Measurements from ENCODE around the gene PRDM16. TPM values are rescaled to one million over a fixed set of nuclear protein-coding genes. Genes with fewer than 3 reads are reported as not detected.

The PRDM16 gene
- total and polyA plus RNA-seq, 2 experiments from 2014 or later, result 0.14 to 0.16 TPM

DNA sequence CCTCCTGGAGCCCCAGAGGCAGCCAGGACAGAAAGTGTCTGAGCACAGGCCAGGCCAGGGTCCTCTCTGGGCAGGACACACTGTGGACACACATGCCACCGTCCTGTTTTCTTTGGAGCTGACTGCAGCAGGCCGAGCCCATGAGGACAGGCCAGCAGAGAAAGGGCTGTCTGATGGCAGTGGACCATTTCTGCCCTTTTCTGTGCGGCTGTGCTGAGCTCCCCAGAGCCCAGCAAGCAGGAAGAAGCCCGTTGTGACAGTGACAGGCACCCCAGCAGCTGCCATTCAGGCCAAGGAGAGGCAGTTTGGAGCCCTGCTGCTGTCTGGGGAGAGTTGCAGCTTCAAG, 269.7 kb downstream of the PRDM16 start:
- TF ChIP-seq, protein P1, sequence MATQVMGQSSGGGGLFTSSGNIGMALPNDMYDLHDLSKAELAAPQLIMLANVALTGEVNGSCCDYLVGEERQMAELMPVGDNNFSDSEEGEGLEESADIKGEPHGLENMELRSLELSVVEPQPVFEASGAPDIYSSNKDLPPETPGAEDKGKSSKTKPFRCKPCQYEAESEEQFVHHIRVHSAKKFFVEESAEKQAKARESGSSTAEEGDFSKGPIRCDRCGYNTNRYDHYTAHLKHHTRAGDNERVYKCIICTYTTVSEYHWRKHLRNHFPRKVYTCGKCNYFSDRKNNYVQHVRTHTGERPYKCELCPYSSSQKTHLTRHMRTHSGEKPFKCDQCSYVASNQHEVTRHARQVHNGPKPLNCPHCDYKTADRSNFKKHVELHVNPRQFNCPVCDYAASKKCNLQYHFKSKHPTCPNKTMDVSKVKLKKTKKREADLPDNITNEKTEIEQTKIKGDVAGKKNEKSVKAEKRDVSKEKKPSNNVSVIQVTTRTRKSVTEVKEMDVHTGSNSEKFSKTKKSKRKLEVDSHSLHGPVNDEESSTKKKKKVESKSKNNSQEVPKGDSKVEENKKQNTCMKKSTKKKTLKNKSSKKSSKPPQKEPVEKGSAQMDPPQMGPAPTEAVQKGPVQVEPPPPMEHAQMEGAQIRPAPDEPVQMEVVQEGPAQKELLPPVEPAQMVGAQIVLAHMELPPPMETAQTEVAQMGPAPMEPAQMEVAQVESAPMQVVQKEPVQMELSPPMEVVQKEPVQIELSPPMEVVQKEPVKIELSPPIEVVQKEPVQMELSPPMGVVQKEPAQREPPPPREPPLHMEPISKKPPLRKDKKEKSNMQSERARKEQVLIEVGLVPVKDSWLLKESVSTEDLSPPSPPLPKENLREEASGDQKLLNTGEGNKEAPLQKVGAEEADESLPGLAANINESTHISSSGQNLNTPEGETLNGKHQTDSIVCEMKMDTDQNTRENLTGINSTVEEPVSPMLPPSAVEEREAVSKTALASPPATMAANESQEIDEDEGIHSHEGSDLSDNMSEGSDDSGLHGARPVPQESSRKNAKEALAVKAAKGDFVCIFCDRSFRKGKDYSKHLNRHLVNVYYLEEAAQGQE (IDR thresholded peaks at IDR 0.05; ENCODE audit: unreplicated experiment), result no peak
- TF ChIP-seq EZH2 (IDR thresholded peaks at IDR 0.05; ENCODE audit: low read depth, unreplicated experiment) (no peak), ZNF114 (CRISPR knock-in tag; IDR thresholded peaks at IDR 0.05) (no peak), POLR2AphosphoS5 (IDR thresholded peaks at IDR 0.05; ENCODE audit: low read depth) (no peak), NANOG (IDR thresholded peaks at IDR 0.05; ENCODE audit: borderline replicate concordance) (no peak), CREB1 (CRISPR knock-in tag; IDR thresholded peaks at IDR 0.05; ENCODE audit: low read depth) (no peak), ZNF331 (CRISPR knock-in tag; IDR thresholded peaks at IDR 0.05; ENCODE audit: low read depth) (no peak), STAT1 (IDR thresholded peaks at IDR 0.05; ENCODE audit: unreplicated experiment) (no peak)
- TF ChIP-seq, protein P2, sequence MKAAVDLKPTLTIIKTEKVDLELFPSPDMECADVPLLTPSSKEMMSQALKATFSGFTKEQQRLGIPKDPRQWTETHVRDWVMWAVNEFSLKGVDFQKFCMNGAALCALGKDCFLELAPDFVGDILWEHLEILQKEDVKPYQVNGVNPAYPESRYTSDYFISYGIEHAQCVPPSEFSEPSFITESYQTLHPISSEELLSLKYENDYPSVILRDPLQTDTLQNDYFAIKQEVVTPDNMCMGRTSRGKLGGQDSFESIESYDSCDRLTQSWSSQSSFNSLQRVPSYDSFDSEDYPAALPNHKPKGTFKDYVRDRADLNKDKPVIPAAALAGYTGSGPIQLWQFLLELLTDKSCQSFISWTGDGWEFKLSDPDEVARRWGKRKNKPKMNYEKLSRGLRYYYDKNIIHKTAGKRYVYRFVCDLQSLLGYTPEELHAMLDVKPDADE (IDR thresholded peaks at IDR 0.05), result no peak
- TF ChIP-seq, protein P3, sequence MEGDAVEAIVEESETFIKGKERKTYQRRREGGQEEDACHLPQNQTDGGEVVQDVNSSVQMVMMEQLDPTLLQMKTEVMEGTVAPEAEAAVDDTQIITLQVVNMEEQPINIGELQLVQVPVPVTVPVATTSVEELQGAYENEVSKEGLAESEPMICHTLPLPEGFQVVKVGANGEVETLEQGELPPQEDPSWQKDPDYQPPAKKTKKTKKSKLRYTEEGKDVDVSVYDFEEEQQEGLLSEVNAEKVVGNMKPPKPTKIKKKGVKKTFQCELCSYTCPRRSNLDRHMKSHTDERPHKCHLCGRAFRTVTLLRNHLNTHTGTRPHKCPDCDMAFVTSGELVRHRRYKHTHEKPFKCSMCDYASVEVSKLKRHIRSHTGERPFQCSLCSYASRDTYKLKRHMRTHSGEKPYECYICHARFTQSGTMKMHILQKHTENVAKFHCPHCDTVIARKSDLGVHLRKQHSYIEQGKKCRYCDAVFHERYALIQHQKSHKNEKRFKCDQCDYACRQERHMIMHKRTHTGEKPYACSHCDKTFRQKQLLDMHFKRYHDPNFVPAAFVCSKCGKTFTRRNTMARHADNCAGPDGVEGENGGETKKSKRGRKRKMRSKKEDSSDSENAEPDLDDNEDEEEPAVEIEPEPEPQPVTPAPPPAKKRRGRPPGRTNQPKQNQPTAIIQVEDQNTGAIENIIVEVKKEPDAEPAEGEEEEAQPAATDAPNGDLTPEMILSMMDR (conservative IDR thresholded peaks at IDR 0.05; ENCODE audit: low read depth in 2 of 2), result no peak
- Histone ChIP-seq H3K36me3 (ENCODE audit: insufficient read depth) (no peaks in the 10 kb centered on the region), H3K79me2 (replicated peaks; ENCODE audit: insufficient read depth) (no peaks in the 10 kb centered on the region), H3K4me1 (ENCODE audit: insufficient read depth) (no peaks in the 10 kb centered on the region), H4K20me1 (replicated peaks; ENCODE audit: insufficient read depth) (no peaks in the 10 kb centered on the region), H3K4me3 (no peak overlapping the region), H3K27ac (ENCODE audit: low read depth) (no peak overlapping the region), H3K27me3 (ENCODE audit: insufficient read depth) (no peaks in the 10 kb centered on the region), H3K4me2 (no peak overlapping the region), H2AFZ (no peak overlapping the region), H3K9me2 (ENCODE audit: insufficient read depth) (no peaks in the 10 kb centered on the region), H3F3A (replicated peaks; ENCODE audit: low read depth) (peaks cover 9% of the 10 kb centered on the region; the same call in 1 of the 2 replicates)
- peaks cover 15% of the 10 kb centered on the region for H3K27me3 Mint-ChIP-seq (ENCODE audit: insufficient read depth, low read depth, poor library complexity)
- peaks cover 4% of the 10 kb centered on the region for H3K9me3 Mint-ChIP-seq
- no peaks in the 10 kb centered on the region; the same call in 2 of the 3 replicates for H3K36me3 Mint-ChIP-seq (ENCODE audit: low read depth)
- no peak overlapping the region for H3K4me3 Mint-ChIP-seq
- DNase-seq (ENCODE audit: low spot score), result no peak
- no peak overlapping the region for H3K27ac Mint-ChIP-seq
- no peak for ATAC-seq
- no peaks in the 10 kb centered on the region for H3K4me1 Mint-ChIP-seq

DNA sequence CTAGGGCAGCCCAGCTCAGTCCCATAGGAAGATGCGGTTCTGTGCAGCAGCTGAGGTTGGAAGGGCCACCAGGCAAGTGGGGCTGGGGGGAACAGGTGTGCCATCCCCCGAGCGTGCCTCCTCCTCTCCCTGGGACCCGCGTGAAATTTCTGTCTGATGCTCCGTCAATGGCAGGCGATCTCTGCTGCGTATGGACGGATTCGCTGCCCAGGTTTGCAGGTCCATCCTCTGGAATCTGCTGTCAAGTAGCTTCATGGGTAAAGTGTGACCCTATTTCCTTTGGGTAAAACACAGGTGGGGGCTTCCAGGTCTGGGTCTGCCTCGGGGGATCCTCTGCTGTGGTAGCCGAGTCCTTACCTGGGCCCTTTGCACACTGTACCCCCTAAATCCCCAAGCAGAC, 270.9 kb downstream of the PRDM16 start:
- Mint-ChIP-seq H3K36me3 (ENCODE audit: low read depth) (peaks cover 7% of the 10 kb centered on the region; the same call in 2 of the 3 replicates), H3K27me3 (ENCODE audit: insufficient read depth, low read depth, poor library complexity) (peaks cover 15% of the 10 kb centered on the region), H3K27ac (no peak overlapping the region), H3K4me1 (no peaks in the 10 kb centered on the region), H3K4me3 (no peak overlapping the region), H3K9me3 (peaks cover 15% of the 10 kb centered on the region)
- H3K4me2 ChIP-seq, result no peak overlapping the region
- no peak for DNase-seq (ENCODE audit: low spot score)
- H3K4me3 ChIP-seq, result no peak overlapping the region
- no peak overlapping the region for H2AFZ ChIP-seq
- H3K36me3 ChIP-seq (ENCODE audit: insufficient read depth), result no peaks in the 10 kb centered on the region
- H3K27ac ChIP-seq (ENCODE audit: low read depth), result no peak overlapping the region
- H3K4me1 ChIP-seq (ENCODE audit: insufficient read depth), result no peaks in the 10 kb centered on the region
- no peak for ATAC-seq
- no peak for TF ChIP-seq POLR2AphosphoS5 (IDR thresholded peaks at IDR 0.05; ENCODE audit: low read depth)
- no peak for TF ChIP-seq EZH2 (IDR thresholded peaks at IDR 0.05; ENCODE audit: low read depth, unreplicated experiment)
- no peak for TF ChIP-seq NANOG (IDR thresholded peaks at IDR 0.05; ENCODE audit: borderline replicate concordance)
- TF ChIP-seq ZNF331 (CRISPR knock-in tag; IDR thresholded peaks at IDR 0.05; ENCODE audit: low read depth), result no peak
- no peaks in the 10 kb centered on the region for H3K79me2 ChIP-seq (replicated peaks; ENCODE audit: insufficient read depth)
- H3F3A ChIP-seq (replicated peaks; ENCODE audit: low read depth), result peaks cover 9% of the 10 kb centered on the region; the same call in 1 of the 2 replicates
- no peaks in the 10 kb centered on the region for H3K27me3 ChIP-seq (ENCODE audit: insufficient read depth)
- no peaks in the 10 kb centered on the region for H4K20me1 ChIP-seq (replicated peaks; ENCODE audit: insufficient read depth)
- no peaks in the 10 kb centered on the region for H3K9me2 ChIP-seq (ENCODE audit: insufficient read depth)

All from GM23338 (cell line).